Mesothelial cell of epicardium (in vitro differentiated cells): Measurements from ENCODE around the gene TTC4. TPM values are rescaled to one million over a fixed set of nuclear protein-coding genes. Genes with fewer than 3 reads are reported as not detected.
A peak's percentile ranks its signal among the peaks of the same experiment; 100 is the strongest.

Experiments used
- DNase-seq, 2 experiments: peaks; one replicate each; pipeline ENCODE4 v3.0.0; 2021; ENCODE audit warnings: low spot score in 2 of 2; ENCODE audit not compliant: unreplicated experiment in 2 of 2
- H3K27ac Mint-ChIP-seq: 2 replicates; pipeline ENCODE4 v1.8.0; 2021; ENCODE audit warnings: mixed read lengths
- H3K27me3 Mint-ChIP-seq: 2 replicates; pipeline ENCODE4 v1.8.0; 2021; ENCODE audit warnings: low read depth, mixed read lengths
- H3K36me3 Mint-ChIP-seq: 2 replicates; pipeline ENCODE4 v1.8.0; 2021; ENCODE audit warnings: mixed read lengths
- H3K4me1 Mint-ChIP-seq: 2 replicates; pipeline ENCODE4 v1.8.0; 2021; ENCODE audit warnings: mixed read lengths
- H3K4me3 Mint-ChIP-seq: 2 replicates; pipeline ENCODE4 v1.8.0; 2021; ENCODE audit warnings: mild to moderate bottlenecking, moderate library complexity, mixed read lengths
- H3K9me3 Mint-ChIP-seq: 2 replicates; pipeline ENCODE4 v1.8.0; 2021; ENCODE audit warnings: mixed read lengths
- CTCF ChIP-seq: fragments of 200-600 bp; sonication (generic); IDR thresholded peaks from one replicate; pipeline ENCODE4 v1.5.0; 2021; ENCODE audit warnings: antibody characterized with exemption; ENCODE audit not compliant: unreplicated experiment
- total RNA-seq: library from RNA; stranded (reverse); gene quantifications from 3 replicates; pipeline ENCODE4 v1.2.1, GENCODE V29; 2021

The TTC4 gene
- total RNA-seq, result 20.2 to 23.0 TPM (median 20.5 TPM) in 3 replicates

GRCh38 chr1:54715493-54716298 is at the start of gene TTC4:
TSS of gene TTC4 (plus strand) at chr1:54715861. CDS start at chr1:54715909, 48 bp downstream.
- peak; percentile 72 to 83 for DNase-seq
- peaks cover 17% of the 10 kb centered on the region for H3K27me3 Mint-ChIP-seq
- H3K27ac Mint-ChIP-seq, result peak within 1 kb of the TSS; percentile 81
- H3K9me3 Mint-ChIP-seq, result no peaks in the 10 kb centered on the region
- no peak for TF ChIP-seq CTCF
- peaks cover 10% of the 10 kb centered on the region for H3K36me3 Mint-ChIP-seq
- H3K4me3 Mint-ChIP-seq, result peak within 1 kb of the TSS; percentile 85
- H3K4me1 Mint-ChIP-seq, result peaks cover 18% of the 10 kb centered on the region

DNA sequence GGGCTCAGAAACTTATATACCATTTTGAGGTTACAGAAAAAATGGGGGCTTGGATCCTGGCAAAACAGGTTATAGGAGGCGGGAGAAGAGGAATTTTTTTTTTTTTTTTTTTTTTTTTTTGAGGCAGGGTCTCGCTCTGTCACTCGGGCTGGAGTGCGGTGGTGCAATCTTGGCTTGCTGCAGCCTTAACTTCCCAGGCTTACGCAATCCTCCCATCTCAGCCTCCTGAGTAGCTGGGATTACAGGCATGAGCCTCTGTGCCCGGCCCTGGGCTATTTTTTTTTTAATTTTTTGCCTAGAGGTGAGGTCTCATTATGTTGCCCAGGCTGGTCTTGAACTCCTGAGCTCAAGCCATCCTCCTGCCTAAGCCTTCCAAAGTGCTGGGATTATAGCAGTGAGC is 49.3 kb upstream of the TTC4 start:
- no peak for TF ChIP-seq CTCF
- H3K9me3 Mint-ChIP-seq, result peaks cover 2% of the 10 kb centered on the region
- no peak overlapping the region for H3K27ac Mint-ChIP-seq
- H3K27me3 Mint-ChIP-seq, result peaks cover 2% of the 10 kb centered on the region
- no peak overlapping the region for H3K4me3 Mint-ChIP-seq
- no peaks in the 10 kb centered on the region for H3K4me1 Mint-ChIP-seq
- H3K36me3 Mint-ChIP-seq, result no peaks in the 10 kb centered on the region
- DNase-seq, result no peak

GRCh38 chr1:54667797-54668196 is 47.9 kb upstream of the TTC4 start:
- Mint-ChIP-seq H3K9me3 (peaks cover 2% of the 10 kb centered on the region), H3K4me3 (no peak overlapping the region), H3K4me1 (no peaks in the 10 kb centered on the region), H3K27me3 (peaks cover 2% of the 10 kb centered on the region), H3K27ac (no peak overlapping the region), H3K36me3 (no peaks in the 10 kb centered on the region)
- TF ChIP-seq CTCF, result no peak
- DNase-seq, result no peak

- Mint-ChIP-seq H3K4me1 (no peaks in the 10 kb centered on the region), H3K4me3 (no peak overlapping the region), H3K36me3 (no peaks in the 10 kb centered on the region), H3K27ac (no peak overlapping the region), H3K9me3 (peaks cover 5% of the 10 kb centered on the region), H3K27me3 (peaks cover 2% of the 10 kb centered on the region)
- no peak for TF ChIP-seq CTCF
- no peak for DNase-seq
Observed at GRCh38 chr1:54668567-54668966, 47.1 kb upstream of the TTC4 start.

- DNase-seq, result peak in 1 of 2 experiments; percentile 61
- Mint-ChIP-seq H3K4me1 (no peaks in the 10 kb centered on the region), H3K4me3 (no peak overlapping the region), H3K9me3 (peaks cover 7% of the 10 kb centered on the region), H3K36me3 (no peaks in the 10 kb centered on the region), H3K27me3 (peaks cover 2% of the 10 kb centered on the region), H3K27ac (no peak overlapping the region)
- TF ChIP-seq CTCF, result peak; percentile 51
Observed at GRCh38 chr1:54671985-54672608, 43.6 kb upstream of the TTC4 start.
